ENCODE results near the gene M6PR.
"Not testable (repeated sequence)": the region's sequence is repeated elsewhere in the genome, so short reads cannot be mapped to it uniquely, and the experiment has no call there.

Gene M6PR

DNA sequence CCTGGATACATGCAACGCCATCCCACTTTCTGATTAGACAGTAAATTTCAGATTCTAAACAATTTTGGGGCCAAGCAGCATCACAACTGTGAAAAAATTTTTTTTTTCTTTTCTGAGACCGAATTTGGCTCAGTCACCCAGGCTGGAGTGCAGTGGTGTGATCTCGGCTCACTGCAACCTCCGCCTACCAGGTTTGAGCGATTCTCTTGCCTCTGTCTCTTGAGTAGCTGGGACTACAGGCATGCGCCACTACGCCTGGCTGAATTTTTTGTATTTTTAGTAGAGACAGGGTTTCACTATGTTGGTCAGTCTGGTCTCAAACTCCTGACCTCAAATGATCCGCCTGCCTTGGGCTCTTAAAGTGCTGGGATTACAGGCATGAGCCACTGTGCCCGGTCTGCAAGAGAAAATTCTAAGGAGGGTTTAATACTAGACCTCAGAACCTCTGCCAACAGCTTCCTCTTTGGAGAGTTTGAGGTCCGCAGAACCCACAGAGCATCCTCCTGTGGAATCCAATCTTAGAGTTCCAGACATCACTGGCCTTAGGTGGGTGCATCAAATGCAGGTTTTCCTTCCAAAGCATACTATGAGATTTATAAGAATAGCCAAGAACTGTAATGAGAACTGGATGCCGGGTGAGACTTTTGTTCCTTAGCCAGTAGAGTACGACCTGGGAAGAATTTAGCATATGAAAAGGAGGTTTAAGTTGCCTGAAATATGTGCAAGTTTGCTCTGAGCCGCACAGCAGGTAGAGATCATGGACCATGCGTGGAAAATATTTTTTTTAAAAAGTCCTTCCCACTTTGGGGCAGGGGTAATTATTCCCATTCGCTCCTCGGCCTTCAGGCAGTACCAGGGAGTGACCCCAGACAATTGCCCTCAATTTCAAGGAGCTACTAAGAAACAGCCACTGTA is 42.9 kb downstream of the M6PR start:
- no peaks in the 10 kb centered on the region for H3K36me3 ChIP-seq (ENCODE audit: insufficient read depth, low read length)
- no peaks in the 10 kb centered on the region for H3K27me3 ChIP-seq (ENCODE audit: control insufficient read depth in 1 of 2, insufficient read depth in 2 of 2, low read length in 2 of 2)
- no peaks in the 10 kb centered on the region for H3K9me3 ChIP-seq (ENCODE audit: low read length)
- no peak overlapping the region for H3K4me3 ChIP-seq (ENCODE audit: low read depth in 1 of 2, low read length in 2 of 2)
- H3K27ac ChIP-seq (ENCODE audit: low read depth, low read length), result no peak overlapping the region
- H3K9ac ChIP-seq (ENCODE audit: low read length), result no peak overlapping the region
- no peaks in the 10 kb centered on the region for H3K4me1 ChIP-seq (ENCODE audit: insufficient read depth, low read length)

DNA sequence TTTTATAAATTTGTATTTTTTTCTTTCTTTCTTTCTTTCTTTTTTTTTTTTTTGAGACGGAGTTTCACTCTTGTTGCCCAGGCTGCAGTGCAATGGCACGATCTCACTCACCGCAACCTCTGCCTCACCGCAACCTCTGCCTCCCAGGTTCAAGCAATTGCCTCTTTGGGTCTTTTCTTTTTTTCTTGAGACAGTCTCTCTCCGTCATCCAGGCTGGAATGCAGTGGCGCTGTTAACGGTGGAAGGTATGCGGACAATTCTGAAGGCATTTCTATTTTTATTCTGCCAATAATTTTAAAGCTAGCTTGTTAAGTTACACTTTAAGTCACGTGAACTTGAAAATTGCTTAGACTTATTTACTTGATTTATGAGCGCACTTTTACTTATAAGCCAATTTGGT is 43.9 kb downstream of the M6PR start:
- Histone ChIP-seq H3K4me1 (ENCODE audit: insufficient read depth, low read length) (no peaks in the 10 kb centered on the region), H3K9ac (ENCODE audit: low read length) (no peak overlapping the region), H3K36me3 (ENCODE audit: insufficient read depth, low read length) (no peaks in the 10 kb centered on the region), H3K9me3 (ENCODE audit: low read length) (no peaks in the 10 kb centered on the region), H3K4me3 (ENCODE audit: low read depth in 1 of 2, low read length in 2 of 2) (no peak overlapping the region), H3K27ac (ENCODE audit: low read depth, low read length) (no peak overlapping the region), H3K27me3 (ENCODE audit: control insufficient read depth in 1 of 2, insufficient read depth in 2 of 2, low read length in 2 of 2) (no peaks in the 10 kb centered on the region)

DNA sequence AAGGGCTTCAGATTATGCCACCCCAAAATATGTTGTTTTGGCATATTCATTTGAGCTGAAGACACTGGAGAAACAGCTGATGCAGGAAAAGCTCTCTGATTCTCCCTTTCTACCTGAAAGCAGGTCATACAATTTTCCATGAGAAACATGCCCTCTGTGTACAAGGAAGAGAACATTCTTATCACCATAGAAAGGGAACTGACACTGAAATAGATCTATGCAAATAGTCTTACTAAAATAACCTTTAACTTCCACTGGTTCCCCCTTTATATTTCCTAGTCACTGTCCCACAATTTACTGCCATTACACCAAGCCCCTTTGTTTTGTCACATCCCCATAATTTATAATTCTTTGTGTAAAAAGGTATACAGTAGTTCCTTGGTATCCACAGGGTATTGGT is 44.8 kb downstream of the M6PR start:
- Histone ChIP-seq H3K27ac (ENCODE audit: low read depth, low read length) (no peak overlapping the region), H3K4me1 (ENCODE audit: insufficient read depth, low read length) (no peaks in the 10 kb centered on the region), H3K9ac (ENCODE audit: low read length) (no peak overlapping the region), H3K4me3 (ENCODE audit: low read depth in 1 of 2, low read length in 2 of 2) (no peak overlapping the region), H3K9me3 (ENCODE audit: low read length) (no peaks in the 10 kb centered on the region), H3K36me3 (ENCODE audit: insufficient read depth, low read length) (no peaks in the 10 kb centered on the region), H3K27me3 (ENCODE audit: control insufficient read depth in 1 of 2, insufficient read depth in 2 of 2, low read length in 2 of 2) (no peaks in the 10 kb centered on the region)

DNA sequence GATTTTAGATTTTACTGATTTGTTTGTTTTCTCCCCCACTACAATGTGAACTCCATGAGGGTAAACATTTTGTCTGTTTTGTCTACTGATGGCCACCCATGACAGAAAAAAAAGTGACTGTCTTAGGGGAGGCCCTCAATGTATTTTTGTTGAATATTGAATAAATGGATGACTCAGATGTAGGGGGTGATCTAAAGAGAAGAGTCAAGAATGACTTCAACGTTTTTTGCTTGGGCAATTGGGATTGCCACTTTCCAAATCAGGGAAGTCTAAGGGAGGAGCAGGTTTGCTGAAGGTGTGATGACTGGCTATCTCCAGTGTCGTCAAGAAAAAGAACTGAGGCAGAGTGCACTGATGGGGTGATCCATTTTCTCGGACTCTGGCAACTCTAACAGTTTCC is 45.8 kb downstream of the M6PR start:
- H3K9ac ChIP-seq (ENCODE audit: low read length), result no peak overlapping the region
- H3K4me1 ChIP-seq (ENCODE audit: insufficient read depth, low read length), result no peaks in the 10 kb centered on the region
- H3K27ac ChIP-seq (ENCODE audit: low read depth, low read length), result no peak overlapping the region
- H3K27me3 ChIP-seq (ENCODE audit: control insufficient read depth in 1 of 2, insufficient read depth in 2 of 2, low read length in 2 of 2), result no peaks in the 10 kb centered on the region
- H3K9me3 ChIP-seq (ENCODE audit: low read length), result no peaks in the 10 kb centered on the region
- no peak overlapping the region for H3K4me3 ChIP-seq (ENCODE audit: low read depth in 1 of 2, low read length in 2 of 2)
- H3K36me3 ChIP-seq (ENCODE audit: insufficient read depth, low read length), result no peaks in the 10 kb centered on the region

DNA sequence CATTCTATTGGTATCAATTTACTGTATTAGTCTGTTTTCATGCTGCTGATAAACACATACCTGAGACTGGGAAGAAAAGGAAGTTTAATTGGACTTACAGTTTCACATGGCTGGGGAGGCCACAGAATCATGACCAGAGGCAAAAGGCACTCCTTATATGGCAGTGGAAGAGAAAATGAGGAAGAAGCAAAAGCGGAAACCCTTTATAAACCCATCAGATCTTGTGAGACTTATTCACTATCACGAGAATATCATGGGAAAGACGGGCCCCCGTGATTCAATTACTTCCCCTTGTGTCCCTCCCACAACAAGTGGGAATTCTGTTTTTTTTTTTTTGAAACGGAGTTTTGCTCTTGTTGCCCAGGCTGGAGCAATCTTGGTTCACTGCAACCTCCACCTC is 46.7 kb downstream of the M6PR start:
- H3K27ac ChIP-seq (ENCODE audit: low read depth, low read length); H3K36me3 ChIP-seq (ENCODE audit: insufficient read depth, low read length); H3K9ac ChIP-seq (ENCODE audit: low read length); H3K27me3 ChIP-seq (ENCODE audit: control insufficient read depth in 1 of 2, insufficient read depth in 2 of 2, low read length in 2 of 2); H3K4me1 ChIP-seq (ENCODE audit: insufficient read depth, low read length); H3K9me3 ChIP-seq (ENCODE audit: low read length); H3K4me3 ChIP-seq (ENCODE audit: low read depth in 1 of 2, low read length in 2 of 2): not testable (repeated sequence)

DNA sequence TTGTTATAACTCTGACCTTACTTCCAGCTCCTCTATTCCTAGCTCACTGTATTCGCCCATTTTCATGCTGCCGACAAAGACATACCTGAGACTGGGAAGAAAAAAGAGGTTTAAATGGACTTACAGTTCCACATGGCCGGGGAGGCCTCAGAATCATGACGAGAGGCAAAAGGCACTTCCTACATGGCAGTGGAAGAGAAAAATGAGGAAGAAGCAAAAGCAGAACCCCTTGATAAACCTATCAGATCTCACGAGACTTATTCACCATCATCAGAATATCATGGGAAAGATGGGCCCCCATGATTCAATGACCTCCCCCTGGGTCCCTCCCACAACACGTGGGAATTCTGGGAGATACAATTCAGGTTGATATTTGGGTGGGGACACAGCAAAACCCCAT is 49.6 kb downstream of the M6PR start:
- no peak overlapping the region for H3K4me3 ChIP-seq (ENCODE audit: low read depth in 1 of 2, low read length in 2 of 2)
- no peak overlapping the region for H3K9ac ChIP-seq (ENCODE audit: low read length)
- H3K4me1 ChIP-seq (ENCODE audit: insufficient read depth, low read length), result no peaks in the 10 kb centered on the region
- no peak overlapping the region for H3K27ac ChIP-seq (ENCODE audit: low read depth, low read length)
- H3K9me3 ChIP-seq (ENCODE audit: low read length), result no peaks in the 10 kb centered on the region
- H3K36me3 ChIP-seq (ENCODE audit: insufficient read depth, low read length), result no peaks in the 10 kb centered on the region
- no peaks in the 10 kb centered on the region for H3K27me3 ChIP-seq (ENCODE audit: control insufficient read depth in 1 of 2, insufficient read depth in 2 of 2, low read length in 2 of 2)

DNA sequence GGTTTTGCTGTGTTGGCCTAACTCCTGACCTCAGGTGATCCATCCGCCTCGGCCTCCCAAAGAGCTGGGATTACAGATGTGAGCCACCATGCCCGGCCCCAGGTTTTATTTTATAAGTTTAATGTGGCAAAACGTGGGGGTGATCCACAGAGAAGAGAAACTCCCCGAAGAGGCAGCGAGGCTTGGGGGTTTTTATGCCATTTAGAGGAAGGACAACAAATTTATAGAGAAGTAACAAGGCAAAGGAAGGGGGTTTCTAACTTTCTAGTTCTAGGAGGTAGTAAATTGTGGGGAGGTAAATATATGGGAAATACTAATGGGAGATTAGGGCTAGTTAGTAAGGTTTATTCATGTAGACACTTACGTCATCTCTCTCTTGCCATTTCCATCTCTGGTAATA is 52.4 kb downstream of the M6PR start:
- H3K27me3 ChIP-seq (ENCODE audit: control insufficient read depth in 1 of 2, insufficient read depth in 2 of 2, low read length in 2 of 2), result no peaks in the 10 kb centered on the region
- no peaks in the 10 kb centered on the region for H3K36me3 ChIP-seq (ENCODE audit: insufficient read depth, low read length)
- H3K4me3 ChIP-seq (ENCODE audit: low read depth in 1 of 2, low read length in 2 of 2), result no peak overlapping the region
- no peak overlapping the region for H3K9ac ChIP-seq (ENCODE audit: low read length)
- H3K27ac ChIP-seq (ENCODE audit: low read depth, low read length), result no peak overlapping the region
- no peaks in the 10 kb centered on the region for H3K9me3 ChIP-seq (ENCODE audit: low read length)
- H3K4me1 ChIP-seq (ENCODE audit: insufficient read depth, low read length), result no peaks in the 10 kb centered on the region

DNA sequence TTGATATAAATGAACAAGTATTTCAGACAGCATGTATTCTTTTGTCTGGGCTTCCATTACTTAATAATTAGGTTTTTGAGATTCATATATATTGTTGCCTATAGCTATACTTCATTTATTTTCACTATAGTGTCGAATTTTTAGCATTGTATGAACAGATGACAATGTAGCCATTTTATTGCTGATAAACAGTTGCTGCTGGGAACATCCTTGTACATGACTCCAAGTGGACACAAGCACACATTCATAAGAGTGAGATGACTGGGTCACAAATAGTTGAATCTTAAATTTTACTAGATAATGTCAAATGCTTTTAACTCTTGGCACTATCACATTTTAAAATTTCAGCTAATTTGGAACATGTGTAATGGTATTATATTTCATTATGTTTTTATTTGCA is 54.5 kb downstream of the M6PR start:
- H3K27ac ChIP-seq (ENCODE audit: low read depth, low read length), result no peak overlapping the region
- H3K4me1 ChIP-seq (ENCODE audit: insufficient read depth, low read length), result no peaks in the 10 kb centered on the region
- H3K36me3 ChIP-seq (ENCODE audit: insufficient read depth, low read length), result no peaks in the 10 kb centered on the region
- H3K9me3 ChIP-seq (ENCODE audit: low read length), result no peaks in the 10 kb centered on the region
- no peak overlapping the region for H3K9ac ChIP-seq (ENCODE audit: low read length)
- no peaks in the 10 kb centered on the region for H3K27me3 ChIP-seq (ENCODE audit: control insufficient read depth in 1 of 2, insufficient read depth in 2 of 2, low read length in 2 of 2)
- no peak overlapping the region for H3K4me3 ChIP-seq (ENCODE audit: low read depth in 1 of 2, low read length in 2 of 2)

DNA sequence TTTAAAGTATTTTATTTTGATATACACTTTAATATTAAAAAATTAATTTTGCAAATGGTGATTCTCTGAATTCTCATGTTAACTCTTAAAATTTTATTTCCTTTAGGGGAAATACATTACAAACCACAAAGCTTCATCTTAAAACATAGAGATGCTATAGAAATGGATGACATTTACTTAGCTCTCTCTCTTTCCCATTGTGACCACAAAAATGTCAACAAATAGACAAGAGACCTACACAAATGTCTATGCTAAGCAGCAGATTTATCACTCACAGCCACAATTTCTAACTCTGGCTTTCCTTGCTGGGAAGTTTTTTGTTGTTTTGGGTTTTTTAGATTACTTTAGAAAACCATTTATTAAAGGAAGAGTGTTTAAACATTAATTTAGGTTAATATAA is 55.1 kb downstream of the M6PR start:
- Histone ChIP-seq H3K27ac (ENCODE audit: low read depth, low read length) (no peak overlapping the region), H3K9ac (ENCODE audit: low read length) (no peak overlapping the region), H3K27me3 (ENCODE audit: control insufficient read depth in 1 of 2, insufficient read depth in 2 of 2, low read length in 2 of 2) (no peaks in the 10 kb centered on the region), H3K9me3 (ENCODE audit: low read length) (no peaks in the 10 kb centered on the region), H3K36me3 (ENCODE audit: insufficient read depth, low read length) (no peaks in the 10 kb centered on the region), H3K4me3 (ENCODE audit: low read depth in 1 of 2, low read length in 2 of 2) (no peak overlapping the region), H3K4me1 (ENCODE audit: insufficient read depth, low read length) (no peaks in the 10 kb centered on the region)

DNA sequence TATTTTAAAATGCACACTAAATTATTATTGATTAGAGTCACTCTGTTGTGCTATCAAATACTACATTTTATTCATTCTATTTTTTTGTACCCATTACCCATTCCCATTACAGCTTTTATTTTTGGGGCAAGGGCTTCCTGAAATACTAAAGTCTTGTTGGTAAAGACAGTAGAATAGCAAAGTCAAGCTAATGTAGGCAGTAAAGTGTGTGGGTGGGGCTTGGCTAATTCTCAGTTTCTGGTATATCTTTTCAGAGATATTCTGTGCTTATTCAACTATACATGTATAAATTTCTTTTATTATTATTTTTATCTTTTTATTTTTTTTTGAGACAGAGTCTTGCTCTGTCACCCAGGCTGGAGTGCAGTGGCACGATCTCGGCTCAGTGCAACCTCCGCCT is 57.5 kb downstream of the M6PR start:
- no peak overlapping the region for H3K27ac ChIP-seq (ENCODE audit: low read depth, low read length)
- H3K9ac ChIP-seq (ENCODE audit: low read length), result no peak overlapping the region
- H3K4me1 ChIP-seq (ENCODE audit: insufficient read depth, low read length), result no peaks in the 10 kb centered on the region
- H3K4me3 ChIP-seq (ENCODE audit: low read depth in 1 of 2, low read length in 2 of 2), result no peak overlapping the region
- no peaks in the 10 kb centered on the region for H3K36me3 ChIP-seq (ENCODE audit: insufficient read depth, low read length)
- no peaks in the 10 kb centered on the region for H3K9me3 ChIP-seq (ENCODE audit: low read length)
- no peaks in the 10 kb centered on the region for H3K27me3 ChIP-seq (ENCODE audit: control insufficient read depth in 1 of 2, insufficient read depth in 2 of 2, low read length in 2 of 2)

Measured in muscle layer of colon (tissue), 2 donors.